ENCODE results near the gene TRIM3. TPM values are rescaled to one million over a fixed set of nuclear protein-coding genes. Genes with fewer than 3 reads are reported as not detected.

TRIM3 gene
- total and polyA plus RNA-seq, 2 experiments from 2014 or later, result 7.9 to 21.1 TPM

DNA sequence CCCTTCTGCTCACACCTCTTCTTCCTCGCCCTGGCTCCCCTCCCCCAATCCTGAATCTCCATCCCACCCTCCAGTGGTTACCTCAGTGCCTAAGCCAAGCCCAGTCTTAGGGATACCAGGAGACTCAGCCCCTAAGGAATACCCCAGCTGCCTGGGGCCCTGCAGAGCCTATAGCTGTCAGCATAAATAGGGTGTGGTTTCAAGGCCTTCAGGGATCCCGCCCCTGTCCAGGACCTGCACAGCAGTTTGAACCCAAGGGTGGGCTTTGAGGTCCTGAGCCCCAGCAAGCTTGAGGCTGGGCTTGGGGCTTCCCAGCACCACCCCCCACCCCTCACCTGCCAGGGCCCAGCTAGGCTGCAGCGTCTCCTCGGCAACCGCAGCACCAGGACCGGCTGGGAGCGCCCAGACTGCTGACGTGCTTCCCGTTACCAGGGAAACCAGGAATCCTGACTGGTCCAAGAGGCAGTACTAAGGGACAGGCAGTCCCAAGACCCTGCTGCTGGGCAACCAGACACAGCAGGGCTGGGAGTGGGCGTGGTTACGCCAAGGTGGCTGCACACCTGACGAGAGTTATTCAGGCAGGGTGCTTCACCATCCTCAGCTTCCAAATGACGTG is 68.6 kb downstream of the TRIM3 start:
- H3K27me3 ChIP-seq (ENCODE audit: insufficient read depth), result no peaks in the 10 kb centered on the region
- peaks cover 5% of the 10 kb centered on the region; the same call in 1 of the 2 replicates for H3K4me1 ChIP-seq (ENCODE audit: insufficient read depth)
- peak overlapping the region; percentile 65; the same call in 1 of the 2 replicates for H3K4me2 ChIP-seq
- H3K27ac ChIP-seq (ENCODE audit: low read depth), result no peak overlapping the region
- peaks cover 16% of the 10 kb centered on the region for H3K4me1 Mint-ChIP-seq
- no peaks in the 10 kb centered on the region for H3K9me2 ChIP-seq (ENCODE audit: insufficient read depth)
- H3K79me2 ChIP-seq (replicated peaks; ENCODE audit: insufficient read depth), result no peaks in the 10 kb centered on the region
- H3K27ac Mint-ChIP-seq, result no peak overlapping the region
- ATAC-seq, result peak; percentile 96
- H3K36me3 ChIP-seq (ENCODE audit: insufficient read depth), result no peaks in the 10 kb centered on the region
- H3K36me3 Mint-ChIP-seq (ENCODE audit: low read depth), result no peaks in the 10 kb centered on the region; the same call in 2 of the 3 replicates
- DNase-seq (ENCODE audit: low spot score), result peak; percentile 97
- peak overlapping the region; percentile 35; the same call in 1 of the 2 replicates for H3K4me3 ChIP-seq
- no peak overlapping the region for H3K4me3 Mint-ChIP-seq
- no peaks in the 10 kb centered on the region for H3F3A ChIP-seq (replicated peaks; ENCODE audit: low read depth)
- H4K20me1 ChIP-seq (replicated peaks; ENCODE audit: insufficient read depth), result no peaks in the 10 kb centered on the region
- peaks cover 11% of the 10 kb centered on the region for H3K27me3 Mint-ChIP-seq (ENCODE audit: insufficient read depth, low read depth, poor library complexity)
- H3K9me3 Mint-ChIP-seq, result no peaks in the 10 kb centered on the region
- H2AFZ ChIP-seq, result no peak overlapping the region
- no peak for TF ChIP-seq JUNB (IDR thresholded peaks at IDR 0.05; ENCODE audit: unreplicated experiment)
- TF ChIP-seq EZH2phosphoT487 (IDR thresholded peaks at IDR 0.05; ENCODE audit: unreplicated experiment), result no peak
- no peak for TF ChIP-seq ZNF114 (CRISPR knock-in tag; IDR thresholded peaks at IDR 0.05)
- no peak for TF ChIP-seq NANOG (IDR thresholded peaks at IDR 0.05; ENCODE audit: borderline replicate concordance)
- TF ChIP-seq CREB1 (CRISPR knock-in tag; IDR thresholded peaks at IDR 0.05; ENCODE audit: low read depth), result peak; percentile 46; the same call in 1 of the 2 replicates
- TF ChIP-seq REST (IDR thresholded peaks at IDR 0.05; ENCODE audit: unreplicated experiment), result no peak

GRCh38 chr11:6404342-6405051 is 69.2 kb downstream of the TRIM3 start:
- Mint-ChIP-seq H3K27me3 (ENCODE audit: insufficient read depth, low read depth, poor library complexity) (peaks cover 11% of the 10 kb centered on the region), H3K4me1 (peaks cover 16% of the 10 kb centered on the region), H3K27ac (peak overlapping the region; percentile 26; the same call in 1 of the 2 replicates), H3K4me3 (no peak overlapping the region), H3K36me3 (ENCODE audit: low read depth) (no peaks in the 10 kb centered on the region; the same call in 2 of the 3 replicates), H3K9me3 (no peaks in the 10 kb centered on the region)
- Histone ChIP-seq H3K79me2 (replicated peaks; ENCODE audit: insufficient read depth) (no peaks in the 10 kb centered on the region), H3K4me3 (peak overlapping the region; percentile 35; the same call in 1 of the 2 replicates), H3K27ac (ENCODE audit: low read depth) (no peak overlapping the region), H3K4me1 (ENCODE audit: insufficient read depth) (peaks cover 5% of the 10 kb centered on the region; the same call in 1 of the 2 replicates), H3F3A (replicated peaks; ENCODE audit: low read depth) (no peaks in the 10 kb centered on the region), H4K20me1 (replicated peaks; ENCODE audit: insufficient read depth) (no peaks in the 10 kb centered on the region), H3K4me2 (peak overlapping the region; percentile 65; the same call in 1 of the 2 replicates), H3K27me3 (ENCODE audit: insufficient read depth) (no peaks in the 10 kb centered on the region), H3K9me2 (ENCODE audit: insufficient read depth) (no peaks in the 10 kb centered on the region), H3K36me3 (ENCODE audit: insufficient read depth) (no peaks in the 10 kb centered on the region), H2AFZ (no peak overlapping the region)
- ATAC-seq, result peak; percentile 64
- DNase-seq (ENCODE audit: low spot score), result no peak
- TF ChIP-seq EZH2 (IDR thresholded peaks at IDR 0.05; ENCODE audit: low read depth, unreplicated experiment) (no peak), ZNF114 (CRISPR knock-in tag; IDR thresholded peaks at IDR 0.05) (no peak), JUNB (IDR thresholded peaks at IDR 0.05; ENCODE audit: unreplicated experiment) (no peak), EZH2phosphoT487 (IDR thresholded peaks at IDR 0.05; ENCODE audit: unreplicated experiment) (no peak), CREB1 (CRISPR knock-in tag; IDR thresholded peaks at IDR 0.05; ENCODE audit: low read depth) (no peak), ZNF462 (CRISPR knock-in tag; IDR thresholded peaks at IDR 0.05) (no peak)
